IMR-90 (cell line): ENCODE data around the gene PROSER2. TPM values are rescaled to one million over a fixed set of nuclear protein-coding genes. Genes with fewer than 3 reads are reported as not detected.

Experiments used
- ATAC-seq: fragments of 200-7000 bp; cut with Tn5 transposase; 2 replicates; pipeline ENCODE4 v1.9.1; 2020; ENCODE audit warnings: low read depth, mild to moderate bottlenecking, moderate library complexity
- BruUV-seq: library from RNA; stranded (reverse); fragments of 400-500 nt; replicated peaks from 2 replicates; lab custom pipeline; 2021; lab: Mats Ljungman, UMichigan
- CTCF ChIA-PET: fragments of 300-600 bp; formaldehyde crosslinking; extraction: SDS; loops from one replicate; lab custom pipeline; 2021; ENCODE audit warnings: antibody characterized with exemption; lab: Yijun Ruan, JAX
- POLR2A ChIA-PET: fragments of 300-600 bp; sonication (Branson Sonifier 250); formaldehyde crosslinking; loops from one replicate; lab custom pipeline; 2022; ENCODE audit warnings: antibody characterized with exemption; ENCODE audit not compliant: unreplicated experiment; lab: Charles Lee
- DNase-seq: peaks from one replicate; pipeline ENCODE4 v3.0.0; 2013
- H2AFZ ChIP-seq: replicated peaks from 2 replicates; pipeline ENCODE3; 2013; ENCODE audit warnings: low read length, mild to moderate bottlenecking; ENCODE audit not compliant: poor library complexity
- H2AK5ac ChIP-seq: 2 replicates; pipeline ENCODE4 v1.6.1; 2013; ENCODE audit warnings: low read depth, low read length, inconsistent platforms
- H2AK9ac ChIP-seq: replicated peaks from 2 replicates; pipeline ENCODE3; 2013; ENCODE audit warnings: mild to moderate bottlenecking, low read depth, low read length, moderate library complexity; ENCODE audit not compliant: poor library complexity
- H2BK120ac ChIP-seq: 2 replicates; pipeline ENCODE4 v1.6.1; 2013; ENCODE audit warnings: low read depth, low read length, inconsistent platforms
- H2BK15ac ChIP-seq: 3 replicates; pipeline ENCODE4 v1.6.1; 2013; ENCODE audit warnings: low read depth, low read length, inconsistent platforms
- H2BK20ac ChIP-seq: 2 replicates; pipeline ENCODE4 v1.6.1; 2013; ENCODE audit warnings: low read depth, mild to moderate bottlenecking, inconsistent platforms, low read length, moderate library complexity
- H2BK5ac ChIP-seq: 2 replicates; pipeline ENCODE4 v1.6.1; 2013; ENCODE audit warnings: mild to moderate bottlenecking, low read depth, low read length, inconsistent platforms; ENCODE audit not compliant: poor library complexity, severe bottlenecking
- H3K14ac ChIP-seq: replicated peaks from 2 replicates; pipeline ENCODE4 v1.6.1; 2013; ENCODE audit warnings: low read depth, low read length, inconsistent platforms
- H3K18ac ChIP-seq: 2 replicates; pipeline ENCODE4 v1.6.1; 2013; ENCODE audit warnings: low read depth, low read length, control low read depth
- H3K23ac ChIP-seq: 2 replicates; pipeline ENCODE4 v1.6.1; 2013; ENCODE audit warnings: low read depth, low read length, inconsistent platforms
- H3K27ac ChIP-seq: 2 replicates; pipeline ENCODE4 v1.5.1; 2013; ENCODE audit warnings: mild to moderate bottlenecking, control low read depth, low read length; ENCODE audit not compliant: insufficient read depth
- H3K27me3 ChIP-seq: 2 replicates; pipeline ENCODE4 v1.6.1; 2013; ENCODE audit warnings: low read length; ENCODE audit not compliant: control insufficient read depth, insufficient read depth
- H3K36me3 ChIP-seq: 2 replicates; pipeline ENCODE4 v1.6.1; 2013; ENCODE audit warnings: low read length, mixed read lengths; ENCODE audit not compliant: control insufficient read depth, insufficient read depth
- H3K4ac ChIP-seq: 2 replicates; pipeline ENCODE4 v1.6.1; 2013; ENCODE audit warnings: low read depth, low read length, inconsistent platforms
- H3K4me1 ChIP-seq: 2 replicates; pipeline ENCODE4 v1.6.1; 2013; ENCODE audit warnings: low read length, mixed read lengths; ENCODE audit not compliant: control insufficient read depth, insufficient read depth
- H3K4me2 ChIP-seq: 2 replicates; pipeline ENCODE4 v1.6.1; 2013; ENCODE audit warnings: low read depth, mild to moderate bottlenecking, control low read depth, low read length, moderate library complexity
- H3K4me3 ChIP-seq: 2 replicates; pipeline ENCODE4 v1.5.1; 2013; ENCODE audit warnings: low read depth, mild to moderate bottlenecking, control low read depth, low read length, moderate library complexity; ENCODE audit not compliant: insufficient read depth
- H3K56ac ChIP-seq: 2 replicates; pipeline ENCODE4 v1.6.1; 2013; ENCODE audit warnings: low read length, inconsistent platforms; ENCODE audit not compliant: insufficient read depth; ENCODE audit errors: extremely low read depth
- H3K79me1 ChIP-seq, 2 experiments: 2 replicates each; pipeline ENCODE4 v1.6.1; 2013; ENCODE audit warnings: low read length in 2 of 2, inconsistent platforms in 1 of 2, low read depth in 1 of 2
- H3K9ac ChIP-seq: 2 replicates; pipeline ENCODE4 v1.6.1; 2013; ENCODE audit warnings: low read depth, low read length, control low read depth
- H3K9me1 ChIP-seq: 2 replicates; pipeline ENCODE4 v1.6.1; 2013; ENCODE audit warnings: low read length, inconsistent platforms; ENCODE audit not compliant: insufficient read depth
- H3K9me3 ChIP-seq: 2 replicates; pipeline ENCODE4 v1.6.1; 2013; ENCODE audit warnings: low read length; ENCODE audit not compliant: control insufficient read depth, insufficient read depth
- H4K20me1 ChIP-seq: 2 replicates; pipeline ENCODE4 v1.6.1; 2013; ENCODE audit warnings: low read length, inconsistent platforms; ENCODE audit not compliant: insufficient read depth
- H4K5ac ChIP-seq: 2 replicates; pipeline ENCODE4 v1.6.1; 2013; ENCODE audit warnings: mild to moderate bottlenecking, low read depth, low read length, control low read depth
- H4K8ac ChIP-seq, 2 experiments: 2 replicates each; pipeline ENCODE4 v1.6.1; 2013; ENCODE audit warnings: low read depth in 2 of 2, low read length in 2 of 2, control low read depth in 1 of 2, inconsistent platforms in 1 of 2
- H4K91ac ChIP-seq: 2 replicates; pipeline ENCODE4 v1.6.1; 2013; ENCODE audit warnings: low read depth, low read length, inconsistent platforms; ENCODE audit not compliant: insufficient read depth
- BHLHE40 ChIP-seq: fragments of 150-350 bp; IDR thresholded peaks from 2 replicates; pipeline ENCODE4 v1.6.1; 2016; ENCODE audit warnings: mild to moderate bottlenecking, low read depth, low read length
- CEBPB ChIP-seq: IDR thresholded peaks from 2 replicates; pipeline ENCODE4 v1.6.1; 2012; ENCODE audit warnings: low read depth, low read length, improper control_type of control experiment
- FOS ChIP-seq: fragments of 150-350 bp; IDR thresholded peaks from 2 replicates; pipeline ENCODE4 v1.6.1; 2016; ENCODE audit warnings: low read depth, low read length
- MAFK ChIP-seq: IDR thresholded peaks from 2 replicates; pipeline ENCODE4 v1.6.1; 2012; ENCODE audit warnings: low read depth, low read length, improper control_type of control experiment
- MAZ ChIP-seq: IDR thresholded peaks from 2 replicates; pipeline ENCODE4 v1.6.1; 2012; ENCODE audit warnings: low read depth, mild to moderate bottlenecking, low read length, improper control_type of control experiment, moderate library complexity, borderline replicate concordance
- MXI1 ChIP-seq: IDR thresholded peaks from 2 replicates; pipeline ENCODE4 v1.6.1; 2012; ENCODE audit warnings: low read depth, mild to moderate bottlenecking, low read length, moderate library complexity, borderline replicate concordance
- NFE2L2 ChIP-seq: fragments of 150-350 bp; IDR thresholded peaks from 2 replicates; pipeline ENCODE4 v1.6.1; 2016; ENCODE audit warnings: low read depth, mild to moderate bottlenecking, low read length
- POLR2A ChIP-seq: IDR thresholded peaks from 2 replicates; pipeline ENCODE4 v1.6.1; 2012; ENCODE audit warnings: mild to moderate bottlenecking, low read depth, low read length
- RAD21 ChIP-seq: IDR thresholded peaks from 2 replicates; pipeline ENCODE4 v1.6.1; 2012; ENCODE audit warnings: low read length, improper control_type of control experiment
- RCOR1 ChIP-seq: IDR thresholded peaks from 2 replicates; pipeline ENCODE4 v1.6.1; 2012; ENCODE audit warnings: mild to moderate bottlenecking, low read length, improper control_type of control experiment; ENCODE audit not compliant: insufficient replicate concordance
- WGBS, 2 experiments: methylation state at CpG; one replicate each; pipeline versions ENCODE4 v1.1.5 to v1.1.7; 2013; ENCODE audit warnings: missing lambda C conversion rate in 2 of 2; ENCODE audit not compliant: insufficient read length in 1 of 2; ENCODE audit errors: extremely low coverage in 2 of 2; 5-methylcytosine and 5-hydroxymethylcytosine counted together
- dilution Hi-C: fragments of 300-500 bp; cut with HindIII; formaldehyde crosslinking; loops from one replicate; pipeline ENCODE4 v1.14.3; 2018; ENCODE audit warnings: low sequenced_read_pairs; ENCODE audit not compliant: unreplicated experiment
- in situ Hi-C: fragments of 300-500 bp; cut with MboI; formaldehyde crosslinking; loops from 3 replicates; pipeline ENCODE4 v1.14.3; 2019; ENCODE audit warnings: low sequenced_read_pairs, inconsistent platforms, mixed read lengths
- intact Hi-C: fragments of 100-400 bp; cut with micrococcal nuclease; formaldehyde crosslinking; loops from 2 replicates; pipeline ENCODE4 v1.10.0; 2022
- polyA plus RNA-seq, 3 experiments: library from polyadenylated mRNA; depleted of rRNA; stranded (reverse); fragments of >200 nt; gene quantifications; 2 replicates each; pipeline ENCODE4 v1.2.3, GENCODE V29; 2012; ENCODE audit warnings: low replicate concordance in 1 of 3
- total RNA-seq: library from RNA; depleted of rRNA; stranded (reverse); fragments of >200 nt; gene quantifications from 2 replicates; pipeline ENCODE4 v1.2.3, GENCODE V29; 2012
- TF ChIP-seq, protein P1 (sequence below): conservative IDR thresholded peaks from 2 replicates; pipeline ENCODE4 v1.5.1; 2012; ENCODE audit warnings: mild to moderate bottlenecking, low read depth, low read length, improper control_type of control experiment
- TF ChIP-seq, protein P2 (sequence below): fragments of 150-350 bp; IDR thresholded peaks from 2 replicates; pipeline ENCODE4 v1.6.1; 2016; ENCODE audit warnings: low read depth, mild to moderate bottlenecking, low read length, moderate library complexity, borderline replicate concordance
- TF ChIP-seq, protein P3 (sequence below): fragments of 150-350 bp; IDR thresholded peaks from 2 replicates; pipeline ENCODE4 v1.6.1; 2017; ENCODE audit warnings: mild to moderate bottlenecking, antibody characterized with exemption, low read length, low read depth

Gene PROSER2
- total and polyA plus RNA-seq, 2 of the 4 experiments (the other 2 are of a cell fraction) = 1.4 to 2.0 TPM

DNA sequence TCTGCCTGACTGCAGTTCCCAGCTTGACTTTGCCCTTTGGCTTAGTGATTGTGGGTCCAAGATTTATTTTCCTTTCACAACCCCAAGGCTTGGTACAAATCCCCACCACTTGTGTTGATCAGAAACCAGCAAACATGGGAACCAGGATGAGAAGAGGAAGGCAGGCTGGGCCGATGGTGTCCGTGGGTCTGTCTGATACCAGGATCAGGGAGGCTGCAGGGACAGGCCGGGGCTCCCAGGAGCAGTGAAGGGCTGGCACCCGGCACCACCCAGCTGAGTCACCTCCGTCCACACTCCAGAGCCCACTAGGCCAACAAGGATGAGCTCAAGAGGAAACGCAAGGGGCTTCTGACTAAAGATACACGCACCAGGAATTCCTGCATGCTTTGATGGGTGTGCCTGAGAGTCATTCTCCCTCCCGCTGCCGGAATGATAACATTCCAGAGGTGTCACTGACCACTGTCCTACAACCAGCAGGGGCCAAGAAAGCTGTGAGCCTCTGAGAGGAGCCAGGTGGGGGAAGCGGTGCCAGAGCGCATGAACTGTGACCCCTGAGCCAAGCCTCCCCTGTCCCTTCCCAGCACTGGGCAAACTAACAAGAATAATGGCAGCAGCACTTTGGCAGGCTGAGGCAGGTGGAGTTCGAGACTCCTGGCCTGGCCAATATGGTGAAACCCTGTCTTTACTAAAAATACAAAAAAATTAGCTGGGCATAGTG, 29.2 kb upstream of the PROSER2 start:
- peaks cover 17% of the 10 kb centered on the region for H3K9me1 ChIP-seq
- H3K79me1 ChIP-seq = no peaks in the 10 kb centered on the region
- H3K9ac ChIP-seq = no peak overlapping the region
- H2BK120ac ChIP-seq = peak overlapping the region; percentile 63
- peak overlapping the region; percentile 68; the same call in 1 of the 2 replicates for H2AK5ac ChIP-seq
- H2BK15ac ChIP-seq = peak overlapping the region; percentile 18; the same call in 1 of the 3 replicates
- intact Hi-C loops = loop anchor here (2.0 kb wide), 1 partner anchor 17 kb away; no protein-coding TSS in a partner anchor
- 0 out of 2 replicates have a peak overlapping the region, but pooled peaks have one; percentile 22 for H3K23ac ChIP-seq
- H3K27me3 ChIP-seq = peaks cover 2% of the 10 kb centered on the region; the same call in 1 of the 2 replicates
- H3K9me3 ChIP-seq = no peaks in the 10 kb centered on the region
- H2BK20ac ChIP-seq = peak overlapping the region; percentile 55
- peak overlapping the region; percentile 54 for H3K4ac ChIP-seq
- peaks cover 7% of the 10 kb centered on the region for H3K4me1 ChIP-seq
- peak overlapping the region; percentile 67 for H2AFZ ChIP-seq
- no peak overlapping the region for H3K4me3 ChIP-seq
- H2AK9ac ChIP-seq = peak overlapping the region; percentile 74
- CTCF ChIA-PET = interaction anchor here (0.6 to 1.8 kb wide), 5 partner anchors 11 to 1028 kb away, joined by 3 to 6 read pairs (median 4); no protein-coding TSS in a partner anchor
- H4K5ac ChIP-seq = peak overlapping the region; percentile 12; the same call in 1 of the 2 replicates
- peak overlapping the region; percentile 59 for H4K91ac ChIP-seq
- peak overlapping the region; percentile 13; the same call in 1 of the 2 replicates for H3K27ac ChIP-seq
- DNase-seq = peak; percentile 80
- in situ Hi-C loops = loop anchor here (5.0 kb wide), 1 partner anchor 193 kb away; no protein-coding TSS in a partner anchor
- H3K14ac ChIP-seq = peak overlapping the region; percentile 1; the same call in 1 of the 2 replicates
- ATAC-seq = peak; percentile 85
- WGBS, 2 experiments = no CpG with 5 or more reads among the region's 12 CpGs
- peak overlapping the region; percentile 60; the same call in 1 of the 2 replicates for H3K18ac ChIP-seq
- no peak overlapping the region for H3K56ac ChIP-seq
- H3K36me3 ChIP-seq = no peaks in the 10 kb centered on the region
- H3K4me2 ChIP-seq = peak overlapping the region; percentile 39; the same call in 1 of the 2 replicates
- dilution Hi-C loops = no loop called here
- H2BK5ac ChIP-seq = peak overlapping the region; percentile 62
- POLR2A ChIA-PET = no interaction called here
- H4K20me1 ChIP-seq = no peaks in the 10 kb centered on the region
- no TSS peak for BruUV-seq
- H4K8ac ChIP-seq = peak overlapping the region; percentile 27 to 62; a peak in 3 of 4 replicates
- TF ChIP-seq CEBPB (no peak), RAD21 (no peak), BHLHE40 (peak; percentile 25; the same call in 1 of the 2 replicates), MXI1 (0 out of 2 replicates have a peak, but pooled peaks have one; percentile 38), POLR2A (no peak), RCOR1 (peak; percentile 24), NFE2L2 (no peak), MAZ (peak; percentile 41; the same call in 1 of the 2 replicates), MAFK (no peak), FOS (no peak)
- TF ChIP-seq, protein P1, sequence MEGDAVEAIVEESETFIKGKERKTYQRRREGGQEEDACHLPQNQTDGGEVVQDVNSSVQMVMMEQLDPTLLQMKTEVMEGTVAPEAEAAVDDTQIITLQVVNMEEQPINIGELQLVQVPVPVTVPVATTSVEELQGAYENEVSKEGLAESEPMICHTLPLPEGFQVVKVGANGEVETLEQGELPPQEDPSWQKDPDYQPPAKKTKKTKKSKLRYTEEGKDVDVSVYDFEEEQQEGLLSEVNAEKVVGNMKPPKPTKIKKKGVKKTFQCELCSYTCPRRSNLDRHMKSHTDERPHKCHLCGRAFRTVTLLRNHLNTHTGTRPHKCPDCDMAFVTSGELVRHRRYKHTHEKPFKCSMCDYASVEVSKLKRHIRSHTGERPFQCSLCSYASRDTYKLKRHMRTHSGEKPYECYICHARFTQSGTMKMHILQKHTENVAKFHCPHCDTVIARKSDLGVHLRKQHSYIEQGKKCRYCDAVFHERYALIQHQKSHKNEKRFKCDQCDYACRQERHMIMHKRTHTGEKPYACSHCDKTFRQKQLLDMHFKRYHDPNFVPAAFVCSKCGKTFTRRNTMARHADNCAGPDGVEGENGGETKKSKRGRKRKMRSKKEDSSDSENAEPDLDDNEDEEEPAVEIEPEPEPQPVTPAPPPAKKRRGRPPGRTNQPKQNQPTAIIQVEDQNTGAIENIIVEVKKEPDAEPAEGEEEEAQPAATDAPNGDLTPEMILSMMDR = no peak
- TF ChIP-seq, protein P2, sequence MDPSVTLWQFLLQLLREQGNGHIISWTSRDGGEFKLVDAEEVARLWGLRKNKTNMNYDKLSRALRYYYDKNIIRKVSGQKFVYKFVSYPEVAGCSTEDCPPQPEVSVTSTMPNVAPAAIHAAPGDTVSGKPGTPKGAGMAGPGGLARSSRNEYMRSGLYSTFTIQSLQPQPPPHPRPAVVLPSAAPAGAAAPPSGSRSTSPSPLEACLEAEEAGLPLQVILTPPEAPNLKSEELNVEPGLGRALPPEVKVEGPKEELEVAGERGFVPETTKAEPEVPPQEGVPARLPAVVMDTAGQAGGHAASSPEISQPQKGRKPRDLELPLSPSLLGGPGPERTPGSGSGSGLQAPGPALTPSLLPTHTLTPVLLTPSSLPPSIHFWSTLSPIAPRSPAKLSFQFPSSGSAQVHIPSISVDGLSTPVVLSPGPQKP = no peak
- TF ChIP-seq, protein P3, sequence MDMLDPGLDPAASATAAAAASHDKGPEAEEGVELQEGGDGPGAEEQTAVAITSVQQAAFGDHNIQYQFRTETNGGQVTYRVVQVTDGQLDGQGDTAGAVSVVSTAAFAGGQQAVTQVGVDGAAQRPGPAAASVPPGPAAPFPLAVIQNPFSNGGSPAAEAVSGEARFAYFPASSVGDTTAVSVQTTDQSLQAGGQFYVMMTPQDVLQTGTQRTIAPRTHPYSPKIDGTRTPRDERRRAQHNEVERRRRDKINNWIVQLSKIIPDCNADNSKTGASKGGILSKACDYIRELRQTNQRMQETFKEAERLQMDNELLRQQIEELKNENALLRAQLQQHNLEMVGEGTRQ = no peak
